NT2/D1 (cell line): Measurements from ENCODE around the gene LYZL4.

Experiments
- SUZ12 ChIP-seq: IDR thresholded peaks from 2 replicates; pipeline ENCODE4 v1.6.1; 2011; ENCODE audit not compliant: insufficient read length, insufficient read depth; ENCODE audit errors: extremely low read depth
- ZNF274 ChIP-seq: IDR thresholded peaks from 2 replicates; pipeline ENCODE4 v1.6.1; 2011; ENCODE audit warnings: mild to moderate bottlenecking, low read depth, low read length

DNA sequence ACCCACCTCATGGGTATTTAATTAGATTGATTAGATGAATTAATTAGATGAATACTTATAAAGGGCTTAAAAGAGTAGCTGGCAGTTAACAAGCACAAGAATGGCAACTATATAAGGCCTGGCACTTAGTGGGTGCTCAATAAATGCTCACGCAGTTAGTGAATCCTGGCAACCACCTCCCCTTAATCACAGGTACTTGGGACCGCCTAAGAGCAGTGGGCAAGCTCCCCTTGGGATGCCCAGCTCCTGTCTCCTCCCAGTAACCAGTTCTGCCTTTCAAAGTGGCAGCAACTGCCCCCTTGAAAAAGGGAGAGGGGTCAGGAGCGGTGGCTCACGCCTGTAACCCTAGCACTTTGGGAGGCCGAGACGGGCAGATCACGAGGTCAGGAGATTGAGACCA lies 4.6 kb downstream of the LYZL4 start:
- TF ChIP-seq SUZ12 = no peak
- no peak for TF ChIP-seq ZNF274
